ENCODE results near the gene ALDH16A1.

DNA sequence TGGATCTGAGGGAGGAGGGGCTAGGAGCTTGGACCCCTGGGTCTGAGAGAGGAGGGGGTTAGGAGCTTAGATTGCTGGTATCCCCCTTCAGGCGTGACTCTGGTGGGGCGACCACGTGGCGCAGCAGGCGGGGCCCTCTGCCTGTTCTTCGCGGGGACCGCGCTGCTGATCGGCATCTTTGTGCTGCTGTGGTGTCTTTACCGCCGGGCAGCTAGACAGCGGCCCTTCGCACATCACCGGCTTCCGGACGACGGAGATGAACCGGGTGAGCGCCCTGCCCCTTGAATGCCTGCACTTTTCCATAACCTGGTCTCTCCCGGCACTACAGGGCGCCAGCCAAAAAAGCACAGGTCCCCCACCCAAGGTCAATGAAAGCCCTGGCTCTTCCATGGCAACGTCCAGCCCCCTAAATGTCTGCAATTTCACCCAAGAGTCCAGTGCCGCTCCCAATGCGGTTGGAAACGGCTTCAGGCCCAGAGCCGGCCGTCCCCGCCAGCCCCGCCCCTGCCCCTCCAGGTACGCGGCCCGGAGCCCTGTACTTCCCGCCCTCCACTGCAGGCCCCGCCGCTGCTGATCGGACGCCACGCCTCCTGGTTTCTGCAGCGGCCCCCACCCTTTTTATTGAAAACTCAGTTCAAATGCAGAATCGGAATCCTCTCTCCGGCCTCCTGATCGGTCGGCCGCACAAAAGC lies 25.0 kb upstream of the ALDH16A1 start:
- TF ChIP-seq, protein P1, sequence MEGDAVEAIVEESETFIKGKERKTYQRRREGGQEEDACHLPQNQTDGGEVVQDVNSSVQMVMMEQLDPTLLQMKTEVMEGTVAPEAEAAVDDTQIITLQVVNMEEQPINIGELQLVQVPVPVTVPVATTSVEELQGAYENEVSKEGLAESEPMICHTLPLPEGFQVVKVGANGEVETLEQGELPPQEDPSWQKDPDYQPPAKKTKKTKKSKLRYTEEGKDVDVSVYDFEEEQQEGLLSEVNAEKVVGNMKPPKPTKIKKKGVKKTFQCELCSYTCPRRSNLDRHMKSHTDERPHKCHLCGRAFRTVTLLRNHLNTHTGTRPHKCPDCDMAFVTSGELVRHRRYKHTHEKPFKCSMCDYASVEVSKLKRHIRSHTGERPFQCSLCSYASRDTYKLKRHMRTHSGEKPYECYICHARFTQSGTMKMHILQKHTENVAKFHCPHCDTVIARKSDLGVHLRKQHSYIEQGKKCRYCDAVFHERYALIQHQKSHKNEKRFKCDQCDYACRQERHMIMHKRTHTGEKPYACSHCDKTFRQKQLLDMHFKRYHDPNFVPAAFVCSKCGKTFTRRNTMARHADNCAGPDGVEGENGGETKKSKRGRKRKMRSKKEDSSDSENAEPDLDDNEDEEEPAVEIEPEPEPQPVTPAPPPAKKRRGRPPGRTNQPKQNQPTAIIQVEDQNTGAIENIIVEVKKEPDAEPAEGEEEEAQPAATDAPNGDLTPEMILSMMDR (IDR thresholded peaks at IDR 0.05 in 4 of 5, conservative IDR thresholded peaks at IDR 0.05 in 1 of 5), result no peak
- no peak for TF ChIP-seq POLR2A (IDR thresholded peaks at IDR 0.05)

Measured in gastrocnemius medialis (tissue), 4 donors.